GM12801 (cell line): ENCODE data around the gene IQSEC1.

Experiments used
- TF ChIP-seq, protein P1 (sequence below): IDR thresholded peaks from one replicate; pipeline ENCODE4 v1.5.1; 2011; ENCODE audit warnings: control low read depth; ENCODE audit not compliant: insufficient read length; ENCODE audit errors: extremely low read depth

Gene IQSEC1

DNA sequence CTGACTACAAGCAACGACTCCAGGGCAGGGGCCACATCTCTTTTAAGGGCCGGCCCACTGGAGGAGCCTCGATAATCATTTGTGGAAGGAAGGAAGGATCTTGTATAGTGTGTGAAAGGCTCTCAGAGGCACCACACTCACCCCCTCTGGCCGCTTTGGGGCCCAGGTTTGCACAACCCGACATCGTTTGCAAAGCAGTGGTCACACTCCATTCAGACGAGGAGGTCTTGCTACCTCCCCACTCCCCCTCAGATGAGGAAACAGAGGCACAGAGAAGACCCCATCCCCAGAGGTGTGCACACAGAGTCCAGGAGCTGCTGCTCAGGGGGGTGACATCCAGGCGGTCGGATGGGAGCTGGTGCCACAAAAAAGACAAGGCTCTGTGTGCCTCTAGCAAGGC lies 29.6 kb downstream of the IQSEC1 start:
- TF ChIP-seq, protein P1, sequence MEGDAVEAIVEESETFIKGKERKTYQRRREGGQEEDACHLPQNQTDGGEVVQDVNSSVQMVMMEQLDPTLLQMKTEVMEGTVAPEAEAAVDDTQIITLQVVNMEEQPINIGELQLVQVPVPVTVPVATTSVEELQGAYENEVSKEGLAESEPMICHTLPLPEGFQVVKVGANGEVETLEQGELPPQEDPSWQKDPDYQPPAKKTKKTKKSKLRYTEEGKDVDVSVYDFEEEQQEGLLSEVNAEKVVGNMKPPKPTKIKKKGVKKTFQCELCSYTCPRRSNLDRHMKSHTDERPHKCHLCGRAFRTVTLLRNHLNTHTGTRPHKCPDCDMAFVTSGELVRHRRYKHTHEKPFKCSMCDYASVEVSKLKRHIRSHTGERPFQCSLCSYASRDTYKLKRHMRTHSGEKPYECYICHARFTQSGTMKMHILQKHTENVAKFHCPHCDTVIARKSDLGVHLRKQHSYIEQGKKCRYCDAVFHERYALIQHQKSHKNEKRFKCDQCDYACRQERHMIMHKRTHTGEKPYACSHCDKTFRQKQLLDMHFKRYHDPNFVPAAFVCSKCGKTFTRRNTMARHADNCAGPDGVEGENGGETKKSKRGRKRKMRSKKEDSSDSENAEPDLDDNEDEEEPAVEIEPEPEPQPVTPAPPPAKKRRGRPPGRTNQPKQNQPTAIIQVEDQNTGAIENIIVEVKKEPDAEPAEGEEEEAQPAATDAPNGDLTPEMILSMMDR: no peak

DNA sequence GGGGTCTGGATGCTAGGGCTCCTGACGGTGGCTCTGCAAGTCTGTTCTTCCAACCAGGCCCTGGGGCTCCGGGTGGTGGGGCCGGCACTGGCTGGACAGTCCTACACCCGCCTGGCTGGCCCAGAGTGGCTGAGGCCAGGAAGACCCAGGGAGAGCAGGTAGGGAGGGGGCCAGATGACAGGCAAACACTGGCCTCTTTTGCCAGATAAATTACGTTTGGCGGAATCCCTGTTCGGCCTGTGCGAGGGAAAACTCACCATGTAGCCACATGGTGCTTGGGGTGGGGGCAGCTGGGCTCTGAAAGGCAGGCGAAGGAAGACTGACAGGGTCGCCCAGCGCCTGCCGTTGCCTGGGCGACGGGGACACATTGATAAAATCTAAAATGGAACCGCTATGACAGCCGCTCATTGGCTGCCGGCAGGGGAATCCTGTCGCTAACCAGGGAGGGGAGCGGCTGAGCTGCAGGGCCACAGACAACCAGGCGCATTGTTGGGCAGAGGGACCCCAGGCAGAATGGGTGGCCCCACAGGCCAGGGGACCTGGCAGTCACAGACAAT lies 30.4 kb downstream of the IQSEC1 start:
- TF ChIP-seq, protein P1: no peak

DNA sequence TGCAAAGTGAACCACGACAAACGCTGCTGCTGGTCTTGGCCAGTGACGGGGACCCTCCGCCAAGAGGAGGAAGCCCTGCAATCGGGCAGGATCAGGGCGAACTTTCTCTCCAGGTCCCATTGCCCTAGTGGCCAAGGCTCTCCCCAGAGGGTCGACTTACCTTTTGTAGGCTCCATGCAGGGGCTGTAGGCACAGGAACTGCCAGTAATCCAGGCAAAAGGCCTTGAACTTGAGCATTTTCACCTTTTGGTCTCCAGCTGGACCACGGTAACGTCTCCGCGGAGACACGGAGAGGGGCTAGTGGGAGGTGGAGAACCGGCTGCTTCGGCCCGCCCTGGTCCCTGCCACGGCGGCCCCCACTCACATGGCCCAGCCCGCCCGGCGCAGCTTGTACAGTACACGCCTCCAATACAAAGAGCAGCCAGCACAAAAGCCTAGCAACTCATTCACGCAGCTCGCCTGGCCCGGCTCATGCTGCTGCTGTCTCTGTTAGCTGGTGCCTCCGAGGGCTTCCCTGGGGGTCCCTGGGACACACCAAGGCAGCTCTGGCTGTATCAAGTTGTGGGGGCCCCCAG lies 31.0 kb downstream of the IQSEC1 start:
- TF ChIP-seq, protein P1: no peak

DNA sequence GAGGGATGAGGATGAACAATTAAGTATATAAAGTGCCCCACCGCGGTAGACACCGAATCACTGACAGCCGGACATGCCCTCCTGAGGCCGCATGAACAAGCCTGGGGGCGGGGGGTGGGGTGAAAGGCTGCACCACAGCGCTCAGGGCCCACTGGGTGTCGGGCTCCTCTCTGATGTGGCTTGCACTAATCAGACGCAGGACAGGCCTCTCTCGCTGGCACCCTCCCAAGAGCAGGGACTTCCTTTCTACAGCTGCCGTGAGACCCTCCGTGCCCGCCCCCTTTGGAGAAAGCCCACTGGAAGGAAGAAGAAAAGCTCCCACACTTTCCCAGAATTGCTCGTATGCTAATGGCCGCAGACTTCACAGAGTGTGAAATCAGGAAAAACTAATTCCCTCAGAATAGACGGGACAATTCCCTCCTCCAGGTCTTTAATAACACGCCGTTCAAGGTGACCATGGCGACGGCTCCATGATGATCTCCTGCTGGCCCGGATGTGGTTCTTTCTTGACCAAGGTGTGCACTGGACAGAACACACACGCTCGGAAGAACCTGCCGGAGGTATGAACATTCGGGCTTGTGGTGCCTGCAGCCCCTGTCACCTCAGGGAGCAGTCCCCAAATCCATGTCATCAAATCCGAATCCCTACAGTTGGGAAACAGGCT lies 32.0 kb downstream of the IQSEC1 start:
- TF ChIP-seq, protein P1: no peak

DNA sequence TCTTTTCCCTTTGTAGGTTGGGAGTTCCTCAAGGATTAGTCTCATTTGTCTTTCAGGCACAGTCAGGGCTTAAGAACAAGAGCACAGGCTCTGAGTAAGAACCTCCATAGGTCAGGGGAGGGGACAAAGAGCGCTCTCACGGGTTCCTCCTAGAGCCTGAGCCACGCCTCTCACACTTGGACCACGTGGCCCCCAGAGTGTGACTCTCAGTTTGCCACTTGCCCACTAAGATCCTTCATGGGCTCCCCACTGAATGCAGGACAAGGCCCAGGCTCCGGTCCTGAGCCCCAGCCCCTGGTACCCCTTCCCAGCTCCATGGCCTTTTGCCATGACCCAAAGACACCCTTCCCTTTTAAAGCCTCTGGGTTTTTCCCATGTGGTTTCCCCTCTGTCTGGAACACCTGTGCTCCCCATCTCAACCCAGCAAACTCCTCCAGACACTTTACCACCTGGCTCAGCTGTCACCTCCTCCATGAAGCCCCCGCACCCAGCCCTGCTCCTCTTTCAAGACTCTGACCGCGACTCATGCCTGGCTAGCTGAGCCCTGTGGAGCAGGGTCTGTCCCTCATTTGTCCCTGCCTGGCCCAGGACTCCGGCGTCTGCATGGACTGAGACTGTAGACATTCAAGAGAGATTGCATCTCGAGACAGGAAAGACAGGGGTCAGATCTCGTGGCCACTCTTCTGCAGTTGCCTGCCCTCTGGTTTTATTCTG lies 32.7 kb downstream of the IQSEC1 start:
- TF ChIP-seq, protein P1: no peak

DNA sequence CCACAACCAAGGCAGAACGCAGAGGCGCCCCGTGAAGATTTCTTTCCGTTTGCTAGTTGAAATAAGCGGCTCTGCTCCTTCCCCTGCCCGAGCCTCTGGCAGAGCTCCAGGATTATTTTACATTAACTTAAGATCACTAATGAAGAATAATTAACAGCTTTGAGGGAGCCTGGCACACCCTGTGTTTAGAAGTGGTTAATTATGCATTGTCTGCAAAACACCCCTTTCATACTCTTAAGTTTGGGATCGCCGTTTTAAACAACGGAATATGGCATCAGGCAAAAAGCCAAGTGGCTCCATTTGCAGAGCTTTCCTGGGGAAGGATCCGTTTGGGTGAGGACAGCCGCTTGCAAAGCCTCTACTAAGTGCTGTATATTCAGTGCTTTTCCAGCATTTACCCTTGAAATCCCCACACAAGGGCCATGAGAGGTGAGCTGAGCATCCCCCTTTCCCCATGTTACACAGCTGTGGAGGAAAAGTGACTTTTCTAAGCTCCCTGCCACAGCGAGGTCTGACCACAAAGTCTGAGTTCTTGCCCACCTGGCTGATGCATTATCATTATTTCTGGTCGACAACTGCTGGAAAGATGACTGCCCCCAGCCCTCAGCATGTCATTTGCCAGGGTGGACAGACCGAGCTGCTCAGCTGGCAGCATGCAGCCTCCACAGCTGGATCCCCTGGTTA lies 33.9 kb downstream of the IQSEC1 start:
- TF ChIP-seq, protein P1: no peak
